NOMO-1 (cell line): Measurements from ENCODE around the gene CDC42BPG.
A peak's percentile ranks its signal among the peaks of the same experiment; 100 is the strongest.

Experiments used
- DNase-seq, 2 experiments: peaks; one replicate each; lab custom pipeline; 2025; ENCODE audit not compliant: unreplicated experiment in 2 of 2; lab: John Stamatoyannopoulos, UW

CDC42BPG gene

DNA sequence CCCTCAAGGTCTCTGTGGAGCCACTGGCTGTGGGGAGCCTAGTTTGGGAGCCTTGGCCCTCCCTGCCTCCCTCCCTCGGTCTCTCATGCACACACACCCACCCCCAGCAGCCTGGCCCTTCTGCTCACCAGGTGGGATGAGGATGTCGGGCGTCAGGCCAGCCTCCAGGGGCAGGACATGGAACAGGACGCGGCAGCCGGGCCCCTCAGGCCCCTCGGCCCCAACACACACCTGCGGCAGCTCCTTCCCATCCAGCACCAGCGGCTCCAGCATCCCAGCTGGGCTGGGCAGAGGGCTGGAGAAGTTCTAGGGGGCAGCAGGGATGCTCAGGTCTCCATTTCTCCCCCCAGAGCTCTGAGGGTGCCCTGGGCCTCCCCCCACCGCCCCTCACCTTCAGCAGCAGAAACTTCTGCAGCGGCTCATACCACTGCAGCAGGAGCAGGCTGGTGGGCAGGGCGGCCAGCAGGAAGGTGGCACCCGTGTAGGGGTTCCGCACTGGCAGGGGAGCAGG, 52.6 kb downstream of the CDC42BPG start:
- DNase-seq, result no peak

GRCh38 chr11:64790205-64791095, 54.0 kb downstream of the CDC42BPG start:
- DNase-seq, result no peak

DNA sequence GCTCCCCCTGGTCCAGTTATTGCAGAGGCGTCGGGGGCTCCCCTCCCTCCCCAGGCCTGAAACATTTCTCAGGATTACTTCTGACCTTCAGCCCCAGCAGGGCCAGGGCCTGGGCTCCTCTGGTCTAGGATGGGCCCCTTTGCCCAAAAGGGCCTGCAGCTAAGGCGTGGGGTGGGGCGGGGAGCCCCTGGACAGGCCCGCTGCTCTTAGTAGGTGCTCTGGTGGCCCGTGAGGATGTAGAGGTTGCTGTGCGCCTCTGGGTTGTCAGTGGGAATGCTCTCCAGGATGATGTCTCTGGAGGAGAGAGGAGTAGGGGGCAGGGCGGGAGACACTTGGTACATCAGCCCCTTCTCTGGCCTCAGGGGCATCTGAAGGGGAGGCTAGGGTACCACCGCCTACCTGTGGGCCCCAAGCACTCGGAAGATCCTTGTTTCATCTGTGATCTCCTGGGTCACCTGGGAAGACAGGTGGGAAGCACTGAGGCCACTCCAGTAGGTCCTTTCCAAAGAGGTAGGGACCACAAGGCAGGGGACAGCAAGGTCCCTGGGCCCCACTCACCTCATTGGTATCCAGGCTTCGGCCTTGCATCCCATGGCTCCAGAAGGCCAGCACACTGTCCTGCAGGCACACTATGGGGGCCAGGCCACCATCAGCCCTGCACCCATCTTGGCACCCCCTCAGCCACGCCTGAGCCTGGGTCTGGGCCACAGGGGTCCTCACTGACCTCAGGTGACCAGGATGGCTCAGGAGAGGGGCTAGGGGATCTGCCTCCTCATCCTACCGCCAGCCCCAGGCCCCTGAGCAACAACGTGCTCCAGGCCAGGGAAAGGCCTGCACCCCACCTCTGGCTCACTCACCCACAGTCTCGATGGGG, 54.9 kb downstream of the CDC42BPG start:
- no peak for DNase-seq

GRCh38 chr11:64788321-64789215, 55.9 kb downstream of the CDC42BPG start:
- DNase-seq, result no peak

DNA sequence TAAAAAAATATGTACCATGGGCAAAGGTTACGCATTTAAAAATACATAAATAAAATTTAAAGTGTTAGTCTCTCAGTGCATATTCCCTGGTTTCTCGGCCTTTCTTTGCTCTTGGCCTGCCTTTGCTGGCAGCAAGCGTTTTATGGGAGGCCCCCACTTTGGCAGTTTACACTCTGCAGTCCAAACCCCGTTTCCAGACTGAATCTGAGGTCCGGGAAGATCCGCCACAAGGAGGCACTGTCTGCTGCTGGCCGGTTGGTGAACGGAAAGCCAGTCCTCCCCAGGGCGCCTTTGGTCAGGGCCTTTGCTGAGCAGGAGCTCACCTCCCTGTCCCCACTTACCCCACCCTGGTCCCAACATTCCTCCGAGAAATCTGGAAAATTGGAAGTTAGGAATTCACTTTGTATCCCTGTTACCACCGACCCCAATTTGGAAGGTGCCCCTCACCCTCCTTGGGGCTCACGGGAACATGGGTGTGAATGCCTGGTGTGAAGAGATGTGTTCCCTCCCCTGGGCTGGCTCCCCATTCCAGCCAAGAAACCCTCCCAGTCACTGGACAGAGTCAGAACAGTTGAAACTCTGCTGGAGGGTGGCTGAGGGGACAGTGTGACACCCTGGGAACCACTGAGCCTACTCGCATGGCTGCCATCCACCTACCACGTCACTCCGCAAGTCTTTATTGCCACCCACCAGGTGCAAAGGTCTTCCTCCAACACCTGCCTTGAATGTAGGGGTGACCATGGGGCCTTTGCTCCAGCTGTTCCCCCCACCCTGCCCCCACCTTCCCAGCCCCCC, 56.7 kb downstream of the CDC42BPG start:
- DNase-seq, result peak; percentile 30 to 44

DNA sequence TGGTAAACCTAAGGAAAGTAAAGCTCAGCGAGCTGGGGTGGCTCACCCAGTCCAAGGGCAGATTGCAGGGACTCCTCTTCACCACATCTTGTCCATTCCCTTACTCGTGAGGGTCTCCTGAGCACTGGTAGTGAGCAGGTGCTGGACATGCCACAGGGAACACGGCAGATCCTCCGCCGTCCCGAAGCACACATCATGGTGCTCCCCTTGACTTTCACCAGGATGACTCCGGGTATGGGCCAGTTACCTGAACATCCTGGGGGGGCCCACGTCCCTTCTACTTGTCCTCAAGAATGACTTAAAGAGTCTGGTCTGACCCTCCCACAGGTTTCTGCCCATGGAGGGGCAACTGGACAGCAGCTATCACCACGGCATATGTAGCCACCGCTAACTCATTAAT, 58.1 kb downstream of the CDC42BPG start:
- DNase-seq, result no peak

- no peak for DNase-seq
Observed at GRCh38 chr11:64784813-64785581, 59.5 kb downstream of the CDC42BPG start.

DNA sequence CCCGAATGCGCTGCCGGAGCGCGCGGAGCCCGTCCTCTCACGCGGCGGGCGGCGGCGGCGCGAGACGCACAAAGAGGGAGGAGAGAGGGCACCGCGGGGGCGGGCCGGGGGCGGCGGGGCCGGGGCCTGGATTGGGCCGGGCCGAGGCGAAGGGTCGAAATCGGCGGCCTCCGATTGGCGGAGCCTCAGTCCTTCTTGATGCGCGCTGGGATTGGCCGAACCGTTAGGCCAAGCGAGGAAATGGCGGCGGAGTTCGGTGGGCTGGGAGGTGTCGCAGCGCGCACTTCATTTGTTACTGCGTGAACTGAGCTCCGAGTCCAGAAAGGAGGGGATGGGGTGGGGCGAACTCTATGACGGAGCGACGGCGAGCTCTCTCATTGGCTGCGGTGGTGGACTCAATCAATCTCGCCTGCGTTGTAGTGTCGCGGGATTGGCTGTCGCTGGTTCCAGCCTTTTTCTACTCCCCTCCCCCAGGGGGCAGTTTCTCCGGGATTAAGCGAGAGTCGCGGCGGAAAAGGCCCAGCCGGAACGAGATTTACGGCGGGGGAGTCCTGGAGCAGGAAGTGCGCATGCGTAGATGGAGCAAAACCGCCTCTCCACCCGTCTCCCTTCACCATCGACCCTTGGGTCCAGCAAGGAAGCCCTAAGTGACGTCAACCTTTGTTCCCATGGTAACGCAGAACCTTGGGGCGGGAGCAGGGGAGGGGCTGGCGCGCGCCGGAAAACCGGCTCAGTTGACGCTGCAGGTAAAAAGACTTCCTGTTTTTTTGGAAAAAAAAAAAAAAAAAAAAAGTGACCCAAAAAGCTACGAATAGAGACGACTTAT, 65.8 kb downstream of the CDC42BPG start, which contains the start of gene SF1:
Gene SF1, minus strand, starts transcription at position 70 of the 826 bp plus-strand sequence. CDS start 150 bp downstream, outside the sequence.
- DNase-seq, result peak; percentile 99 to 100

DNA sequence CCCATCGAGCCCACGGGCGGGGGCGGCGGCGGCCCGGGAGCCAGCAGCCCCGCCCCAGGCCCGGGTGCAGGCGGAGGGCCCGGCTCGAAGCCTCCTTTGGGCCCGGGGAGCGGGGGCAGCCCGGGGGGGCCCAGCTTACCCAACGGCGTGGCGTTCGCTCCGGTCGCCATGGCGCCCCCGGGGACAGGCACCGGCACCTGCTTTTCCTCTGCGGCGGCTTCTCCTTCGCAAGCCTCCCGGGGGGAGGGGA, 66.3 kb downstream of the CDC42BPG start:
- no peak for DNase-seq

DNA sequence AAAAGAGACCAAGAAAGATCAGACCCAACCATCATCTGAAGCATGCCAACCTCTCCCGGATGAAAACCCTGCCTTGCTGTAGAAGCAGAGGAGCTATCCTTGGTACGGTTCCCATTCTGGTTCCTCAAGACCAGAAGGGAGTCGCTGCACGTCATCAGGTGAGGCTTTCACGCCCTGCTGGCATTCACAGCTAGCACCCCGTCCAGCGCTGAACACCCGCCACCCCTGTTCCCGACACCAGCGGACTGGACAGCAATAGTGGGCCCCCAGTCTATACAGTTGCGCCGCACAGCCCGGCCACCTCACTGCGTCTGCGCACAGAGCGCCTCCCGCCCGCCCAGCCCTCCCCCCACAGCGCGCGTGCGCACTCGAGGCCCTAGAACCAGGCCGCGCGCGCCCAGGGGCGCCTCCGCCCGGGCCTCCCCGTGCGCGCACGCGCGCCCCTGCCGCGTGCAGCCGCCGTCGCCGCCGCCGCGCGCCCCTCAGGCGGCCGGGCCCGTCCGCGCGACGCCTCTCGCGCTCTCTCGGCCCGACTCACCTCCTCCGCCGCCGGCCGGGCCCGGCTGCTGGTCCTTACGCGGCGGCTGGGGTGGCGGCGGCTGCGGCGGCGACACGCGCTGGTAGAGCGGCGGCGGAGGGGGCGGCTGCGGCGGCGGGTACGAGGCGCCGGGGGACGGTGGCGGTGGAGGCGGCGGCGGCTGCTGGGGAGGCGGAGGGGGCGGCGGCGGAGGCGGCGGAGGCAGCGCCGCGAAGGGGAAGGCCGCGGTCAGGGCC, 66.8 kb downstream of the CDC42BPG start:
- DNase-seq, result peak; percentile 70 to 83

DNA sequence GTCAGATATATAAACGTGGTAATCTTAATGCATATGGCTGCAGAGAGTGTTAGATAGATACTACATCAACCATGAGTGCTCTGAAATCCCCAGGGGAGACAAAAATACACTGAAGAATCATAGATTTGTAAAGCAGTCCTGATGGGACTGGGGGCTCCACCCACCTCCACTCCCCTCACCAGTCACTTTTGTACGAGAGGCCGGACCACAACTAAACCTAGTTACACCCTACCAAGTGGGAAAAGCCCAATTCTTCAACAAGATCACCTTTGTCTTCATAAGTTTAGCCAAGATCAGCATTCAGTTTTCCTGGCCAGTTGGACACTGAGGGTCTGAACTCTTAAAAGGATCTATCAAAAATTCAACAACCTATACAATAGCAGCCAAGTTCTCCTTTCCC, 67.6 kb downstream of the CDC42BPG start:
- no peak for DNase-seq

DNA sequence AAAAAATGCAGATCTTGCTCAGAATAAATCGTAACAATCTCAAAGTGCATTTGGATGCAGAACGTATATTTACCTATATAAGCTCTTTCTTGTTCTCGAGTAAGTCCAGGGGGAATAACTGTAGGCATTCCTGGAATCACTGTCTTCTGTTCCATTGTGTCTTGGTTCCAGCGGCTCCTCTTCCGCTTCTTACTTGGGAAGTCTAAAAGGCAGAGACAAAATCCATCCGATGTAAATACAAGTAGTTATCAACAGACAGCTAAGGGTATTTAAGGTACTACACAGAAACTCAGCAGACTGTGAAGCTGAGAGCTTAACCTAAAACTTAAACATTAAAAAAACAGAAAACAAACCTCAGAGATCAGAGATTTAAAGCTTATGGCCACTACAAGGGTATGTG, 68.0 kb downstream of the CDC42BPG start:
- DNase-seq, result no peak

DNA sequence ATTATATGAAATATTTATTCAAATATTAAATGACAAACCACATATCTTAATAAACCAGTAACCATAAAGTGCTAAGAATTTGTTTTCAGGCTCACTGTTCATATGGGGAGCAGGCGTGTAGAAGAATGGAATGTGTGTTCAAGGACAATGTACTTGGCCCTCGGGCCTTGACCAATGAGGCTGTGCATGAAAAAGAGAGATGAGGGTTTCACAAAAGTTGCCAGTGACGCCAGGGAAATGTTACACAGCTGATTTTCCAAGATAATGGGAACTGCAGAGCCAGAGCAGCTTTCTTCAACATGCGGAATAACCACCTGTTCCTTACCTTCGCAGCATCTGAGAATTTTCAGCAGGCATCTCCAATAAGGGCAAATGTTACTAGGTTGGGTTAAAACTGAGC, 70.3 kb downstream of the CDC42BPG start:
- DNase-seq, result no peak
